Stimulated activated naive CD8-positive, alpha-beta T cell treated with anti-CD3 and anti-CD28 coated beads, Interleukin-15, Interleukin-2, amounts not matched to agents 100 ng/mL and 50 ng/mL, for 24 hours (primary cell): Measurements from ENCODE around the gene MIEF2.
"Not testable (repeated sequence)": the region's sequence is repeated elsewhere in the genome, so short reads cannot be mapped to it uniquely, and the experiment has no call there.

ENCODE experiments used
- H3K27ac Mint-ChIP-seq: one replicate; pipeline ENCODE4 v1.8.0; 2021; ENCODE audit warnings: mild to moderate bottlenecking, mixed read lengths
- H3K27me3 Mint-ChIP-seq: one replicate; pipeline ENCODE4 v1.8.0; 2021; ENCODE audit warnings: mixed read lengths
- H3K36me3 Mint-ChIP-seq: one replicate; pipeline ENCODE4 v1.8.0; 2021; ENCODE audit warnings: low read depth, mixed read lengths
- H3K4me1 Mint-ChIP-seq: one replicate; pipeline ENCODE4 v1.8.0; 2021; ENCODE audit warnings: low read depth, mixed read lengths
- H3K4me3 Mint-ChIP-seq: one replicate; pipeline ENCODE4 v1.8.0; 2021; ENCODE audit warnings: mild to moderate bottlenecking, mixed read lengths
- H3K9me3 Mint-ChIP-seq: one replicate; pipeline ENCODE4 v1.8.0; 2021; ENCODE audit warnings: mixed read lengths

The MIEF2 gene

DNA sequence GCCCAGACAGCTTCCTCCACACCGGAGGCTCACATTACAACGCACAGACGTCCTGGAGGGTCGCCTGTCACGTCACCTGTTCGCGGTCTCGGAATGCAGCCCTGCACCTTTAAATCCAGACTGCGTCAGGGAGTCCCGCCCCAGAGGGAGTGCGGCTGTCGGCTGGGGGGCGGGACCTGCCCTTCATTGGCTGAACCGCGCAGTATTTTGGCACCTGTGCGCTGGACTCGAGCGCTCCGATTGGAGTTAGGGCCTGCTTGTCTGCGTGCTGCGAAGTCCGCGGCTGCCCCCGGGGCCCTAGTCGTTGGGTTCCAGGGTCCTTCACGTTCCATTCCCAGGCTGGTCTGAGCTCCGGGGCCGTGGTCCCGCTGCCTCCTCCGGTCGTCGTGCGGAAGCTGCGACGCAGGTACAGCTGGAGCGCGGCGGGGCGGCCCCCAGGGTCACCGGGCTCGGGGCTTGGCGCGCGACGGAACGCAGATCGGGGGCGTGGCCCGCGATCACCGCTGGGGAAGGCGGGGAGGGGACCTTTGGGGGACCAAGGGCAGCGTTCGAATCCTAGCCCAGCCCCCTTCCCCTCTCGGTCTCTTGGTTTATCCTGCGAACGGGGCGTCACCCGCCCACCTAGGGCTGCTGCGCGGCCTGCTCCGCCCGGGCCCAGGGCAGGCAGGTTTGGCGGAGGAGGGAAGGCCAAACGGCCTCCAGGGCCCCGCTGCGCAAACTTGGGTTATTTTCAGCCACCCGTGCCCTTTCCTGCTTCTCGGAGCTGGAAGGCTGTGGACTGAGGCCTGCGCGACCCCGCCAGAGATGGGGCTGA is at the start of gene MIEF2:
TSS of gene MIEF2 (plus strand) at position 331 of the 814 bp plus-strand sequence. CDS start 2,059 bp downstream, outside the sequence.
- peak within 1 kb of the TSS; percentile 72 for H3K27ac Mint-ChIP-seq
- H3K4me1 Mint-ChIP-seq, result peaks cover 39% of the 10 kb centered on the region
- H3K27me3 Mint-ChIP-seq, result no peaks in the 10 kb centered on the region
- H3K4me3 Mint-ChIP-seq, result peak within 1 kb of the TSS; percentile 79
- peaks cover 7% of the 10 kb centered on the region for H3K36me3 Mint-ChIP-seq
- H3K9me3 Mint-ChIP-seq, result no peaks in the 10 kb centered on the region

DNA sequence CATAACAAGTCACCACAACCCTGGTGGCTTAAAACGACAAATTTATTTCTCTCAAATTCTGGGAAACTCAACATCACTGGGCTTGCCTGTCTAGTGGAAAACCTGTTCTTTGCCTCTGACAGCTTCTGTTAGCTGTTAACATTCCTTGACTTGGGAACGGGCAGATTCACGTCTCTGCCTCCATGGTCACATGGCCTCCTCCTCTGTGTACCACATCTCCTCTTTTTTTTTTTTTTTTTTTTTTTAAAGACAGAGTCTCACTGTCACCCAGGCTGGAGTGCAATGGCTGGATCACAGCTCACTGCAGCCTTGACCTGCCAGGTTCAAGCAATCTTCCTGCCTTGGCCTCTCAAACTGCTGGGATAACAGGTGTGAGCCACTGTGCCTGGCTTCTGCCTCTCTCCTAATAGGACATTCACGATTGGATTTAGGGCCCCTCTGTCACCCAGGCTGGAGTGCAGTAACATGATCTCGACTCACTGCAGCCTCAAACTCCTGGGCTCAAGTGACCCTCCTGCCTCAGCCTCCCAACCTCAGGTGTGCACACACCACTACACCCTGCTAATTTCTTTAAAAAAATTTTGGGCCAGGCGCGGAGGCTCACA is 46.7 kb upstream of the MIEF2 start:
- H3K4me3 Mint-ChIP-seq, result no peak overlapping the region
- no peaks in the 10 kb centered on the region for H3K4me1 Mint-ChIP-seq
- no peaks in the 10 kb centered on the region for H3K9me3 Mint-ChIP-seq
- H3K36me3 Mint-ChIP-seq, result peaks cover 14% of the 10 kb centered on the region
- no peak overlapping the region for H3K27ac Mint-ChIP-seq
- H3K27me3 Mint-ChIP-seq, result no peaks in the 10 kb centered on the region

DNA sequence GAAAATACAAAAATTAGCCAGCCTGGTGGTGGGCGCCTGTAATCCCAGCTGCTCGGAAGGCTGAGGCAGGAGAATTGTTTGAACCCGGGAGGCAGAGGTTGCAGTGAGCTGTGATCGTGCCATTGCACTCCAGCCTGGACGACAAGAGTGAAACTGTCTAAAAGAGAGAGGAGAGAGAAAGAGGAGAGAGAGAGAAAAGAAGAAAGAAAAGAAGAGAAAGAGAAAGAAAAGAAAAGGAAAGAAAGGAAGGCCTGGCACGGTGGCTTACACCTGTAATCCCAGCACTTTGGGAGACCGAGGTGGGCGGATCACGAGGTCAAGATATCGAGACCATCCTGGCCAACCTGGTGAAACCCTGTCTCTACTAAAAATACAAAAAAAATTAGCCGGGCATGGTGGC is 43.6 kb upstream of the MIEF2 start:
- not testable (repeated sequence) for H3K27me3 Mint-ChIP-seq, H3K4me3 Mint-ChIP-seq, H3K36me3 Mint-ChIP-seq, H3K27ac Mint-ChIP-seq, H3K4me1 Mint-ChIP-seq, H3K9me3 Mint-ChIP-seq

DNA sequence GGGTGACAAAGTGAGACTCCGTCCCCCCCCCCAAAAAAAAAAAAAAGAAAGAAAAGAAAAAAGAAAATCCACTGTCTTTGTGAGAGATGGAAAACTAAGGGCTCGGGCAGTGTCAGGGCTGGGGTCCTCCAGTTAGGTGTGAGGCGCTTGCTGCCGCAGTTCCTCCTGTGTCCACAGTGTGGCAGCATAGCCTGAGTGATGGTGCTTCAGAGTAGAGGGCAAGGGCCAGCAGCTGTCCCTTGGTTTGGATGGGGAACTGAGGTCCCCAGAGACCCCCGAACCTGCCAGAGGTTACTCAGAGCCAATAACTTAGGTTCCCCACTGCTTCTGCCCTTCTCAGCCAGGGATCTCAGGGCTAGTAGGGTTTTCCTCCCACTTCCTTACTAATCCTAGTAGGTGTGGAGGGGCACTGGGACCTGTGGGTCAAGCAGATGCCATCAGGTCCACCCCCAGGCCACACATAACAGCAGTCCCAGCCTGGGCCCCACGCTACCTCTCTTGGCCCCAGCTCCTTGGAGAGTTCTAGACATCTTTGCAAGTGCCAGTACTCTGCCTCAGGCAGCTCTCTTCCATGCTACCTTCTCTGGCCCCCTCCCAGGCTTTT is 42.9 kb upstream of the MIEF2 start:
- Mint-ChIP-seq H3K4me1 (no peaks in the 10 kb centered on the region), H3K4me3 (no peak overlapping the region), H3K27ac (no peak overlapping the region), H3K9me3 (no peaks in the 10 kb centered on the region), H3K27me3 (no peaks in the 10 kb centered on the region), H3K36me3 (no peaks in the 10 kb centered on the region)

DNA sequence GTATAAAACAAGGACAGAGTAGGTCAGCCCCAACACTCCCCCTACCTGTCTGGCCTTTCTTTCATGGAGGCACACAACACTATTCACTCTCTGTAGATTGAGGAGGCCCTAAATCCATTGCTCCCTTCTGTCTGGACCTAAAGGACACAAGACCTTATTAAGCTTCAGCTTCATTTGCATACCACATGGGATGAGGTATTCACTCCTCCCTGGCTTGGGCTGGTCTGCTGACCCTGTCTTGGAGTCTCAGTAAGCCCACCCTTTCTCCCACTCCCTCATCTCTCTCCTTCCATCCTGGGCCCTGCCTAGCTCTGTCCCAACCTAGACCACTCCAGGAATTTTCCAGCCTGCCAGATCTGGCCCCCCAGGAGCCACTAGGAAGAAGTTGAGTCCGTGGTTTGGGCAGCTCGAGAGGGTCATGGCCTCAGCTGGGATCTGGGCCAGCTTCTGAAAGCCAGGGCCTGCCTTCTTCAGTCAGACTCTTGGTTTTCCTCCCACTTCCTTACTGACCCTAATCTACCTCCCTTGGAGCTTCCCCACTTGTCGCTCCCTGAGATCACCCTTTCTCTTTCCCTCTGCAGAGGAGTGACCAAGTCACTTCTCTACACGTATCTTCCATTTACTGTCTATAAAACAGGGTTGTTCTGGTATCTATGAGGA is 41.6 kb upstream of the MIEF2 start:
- no peaks in the 10 kb centered on the region for H3K9me3 Mint-ChIP-seq

GRCh38 chr17:18224053-18224386 is 36.4 kb upstream of the MIEF2 start:
- no peaks in the 10 kb centered on the region for H3K9me3 Mint-ChIP-seq
- H3K4me1 Mint-ChIP-seq, result peaks cover 19% of the 10 kb centered on the region
- H3K27ac Mint-ChIP-seq, result no peak overlapping the region
- no peaks in the 10 kb centered on the region for H3K36me3 Mint-ChIP-seq
- no peaks in the 10 kb centered on the region for H3K27me3 Mint-ChIP-seq
- no peak overlapping the region for H3K4me3 Mint-ChIP-seq

More for the DNA sequence above, 41.6 kb upstream of the MIEF2 start:
- no peaks in the 10 kb centered on the region for H3K4me1 Mint-ChIP-seq
- no peaks in the 10 kb centered on the region for H3K36me3 Mint-ChIP-seq
- no peak overlapping the region for H3K4me3 Mint-ChIP-seq
- H3K27ac Mint-ChIP-seq, result no peak overlapping the region
- H3K27me3 Mint-ChIP-seq, result no peaks in the 10 kb centered on the region

DNA sequence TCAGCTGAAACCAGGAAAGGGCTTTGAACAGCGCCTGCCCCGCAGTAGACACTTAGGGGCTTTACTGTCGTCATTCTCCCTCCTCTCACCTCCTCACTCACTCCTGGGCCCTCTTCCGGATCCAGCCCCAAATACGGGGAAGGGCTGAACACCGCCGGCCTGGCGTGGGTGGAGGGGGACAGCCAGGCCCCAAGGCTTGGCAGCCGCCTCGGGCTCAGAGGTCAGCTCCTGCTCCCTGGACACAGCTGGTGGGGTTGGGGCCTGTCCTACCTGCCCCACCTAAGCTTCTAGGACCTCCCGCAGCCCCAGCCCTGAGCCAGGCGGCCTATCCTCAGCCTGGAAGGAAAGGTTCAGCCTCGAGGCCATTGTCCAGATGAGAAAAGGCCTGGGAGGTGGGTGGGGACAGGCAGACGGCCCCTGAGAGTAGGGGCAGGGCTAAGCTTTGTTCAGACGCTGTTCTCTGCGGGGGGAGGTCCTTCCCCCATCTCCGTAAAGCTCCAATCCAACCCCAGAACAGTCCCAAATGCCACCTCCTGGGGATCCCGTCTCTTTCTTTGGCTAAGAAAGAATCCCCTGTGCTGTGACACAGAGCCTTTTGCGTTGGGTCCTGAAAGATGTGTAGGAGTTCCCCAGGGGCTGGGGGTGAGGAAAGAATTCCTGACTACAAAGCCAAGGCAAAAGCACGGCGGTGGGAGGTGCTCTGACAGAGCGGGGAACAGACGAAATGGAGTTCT is 35.9 kb upstream of the MIEF2 start:
- no peaks in the 10 kb centered on the region for H3K9me3 Mint-ChIP-seq
- H3K4me1 Mint-ChIP-seq, result peaks cover 19% of the 10 kb centered on the region
- H3K27ac Mint-ChIP-seq, result peak overlapping the region; percentile 36
- H3K27me3 Mint-ChIP-seq, result no peaks in the 10 kb centered on the region
- H3K4me3 Mint-ChIP-seq, result peak overlapping the region; percentile 74
- H3K36me3 Mint-ChIP-seq, result no peaks in the 10 kb centered on the region

DNA sequence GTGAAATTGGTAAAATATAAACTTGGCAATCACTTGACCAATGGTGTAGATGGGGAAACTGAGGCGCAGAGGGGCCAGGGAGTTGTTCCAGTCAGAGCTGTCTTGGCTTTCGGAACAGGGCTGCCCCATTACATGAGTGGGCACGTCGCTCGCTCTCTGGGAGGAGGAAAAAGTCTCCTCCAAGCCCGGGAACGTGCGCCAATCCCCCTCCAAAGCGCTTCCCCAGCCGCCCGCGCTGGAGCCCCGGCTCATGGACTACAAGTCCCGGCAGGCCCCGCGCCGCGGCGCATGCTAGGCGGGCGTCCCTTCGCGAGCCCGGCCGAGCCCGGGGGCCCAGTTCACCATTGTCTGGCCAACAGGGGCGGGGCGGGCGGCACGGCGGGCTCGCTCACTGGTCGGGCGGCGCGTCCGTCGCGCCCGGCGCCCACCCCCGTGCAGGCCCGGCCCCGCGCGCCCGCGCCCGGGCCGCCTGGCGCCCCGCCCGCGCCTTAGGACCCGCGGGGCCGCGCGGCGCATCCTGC is 35.3 kb upstream of the MIEF2 start, which contains the start of gene LLGL1:
TSS of gene LLGL1 (plus strand) at position 515 of the 521 bp plus-strand sequence. CDS start 48 bp downstream, outside the sequence.
- H3K27me3 Mint-ChIP-seq, result no peaks in the 10 kb centered on the region
- H3K4me1 Mint-ChIP-seq, result peaks cover 19% of the 10 kb centered on the region
- no peaks in the 10 kb centered on the region for H3K9me3 Mint-ChIP-seq

GRCh38 chr17:18225642-18226283 is 34.7 kb upstream of the MIEF2 start:
- H3K4me1 Mint-ChIP-seq, result peaks cover 19% of the 10 kb centered on the region
- H3K27me3 Mint-ChIP-seq, result no peaks in the 10 kb centered on the region
- H3K27ac Mint-ChIP-seq, result peak overlapping the region; percentile 96
- no peaks in the 10 kb centered on the region for H3K36me3 Mint-ChIP-seq
- H3K4me3 Mint-ChIP-seq, result peak overlapping the region; percentile 97
- no peaks in the 10 kb centered on the region for H3K9me3 Mint-ChIP-seq

More for the DNA sequence above, 35.3 kb upstream of the MIEF2 start, which contains the start of gene LLGL1:
- H3K36me3 Mint-ChIP-seq, result no peaks in the 10 kb centered on the region
- peak within 1 kb of the TSS; percentile 96 for H3K27ac Mint-ChIP-seq
- H3K4me3 Mint-ChIP-seq, result peak within 1 kb of the TSS; percentile 97

GRCh38 chr17:18226284-18226945 is 34.0 kb upstream of the MIEF2 start:
- Mint-ChIP-seq H3K9me3 (no peaks in the 10 kb centered on the region), H3K27ac (peak overlapping the region; percentile 96), H3K36me3 (no peaks in the 10 kb centered on the region), H3K4me1 (peaks cover 19% of the 10 kb centered on the region), H3K27me3 (no peaks in the 10 kb centered on the region), H3K4me3 (peak overlapping the region; percentile 97)

DNA sequence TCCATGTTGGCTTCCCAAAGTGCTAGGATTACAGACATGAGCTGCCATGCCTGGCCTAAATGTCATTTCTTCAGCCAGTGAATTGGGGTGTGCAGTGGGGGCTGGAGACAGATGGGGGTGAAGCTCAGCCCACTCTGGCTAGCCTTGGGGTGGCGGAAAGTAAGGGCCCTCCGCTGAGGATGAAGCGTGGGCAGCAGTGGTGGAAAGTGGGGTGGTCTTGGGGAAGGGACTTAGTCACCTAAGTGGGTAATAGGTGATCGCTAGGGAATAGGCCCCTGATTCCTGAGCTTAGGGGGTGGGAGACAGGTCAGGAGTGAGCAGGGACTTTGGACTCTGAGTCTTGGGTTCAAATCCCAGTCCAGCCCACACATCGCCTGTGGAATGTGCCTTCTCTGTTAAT is 32.8 kb upstream of the MIEF2 start:
- Mint-ChIP-seq H3K27ac (peak overlapping the region; percentile 40), H3K27me3 (no peaks in the 10 kb centered on the region), H3K4me1 (peaks cover 19% of the 10 kb centered on the region)

GRCh38 chr17:18228176-18228682 is 32.2 kb upstream of the MIEF2 start:
- Mint-ChIP-seq H3K4me3 (no peak overlapping the region), H3K27me3 (no peaks in the 10 kb centered on the region), H3K27ac (no peak overlapping the region), H3K4me1 (peaks cover 19% of the 10 kb centered on the region), H3K9me3 (no peaks in the 10 kb centered on the region), H3K36me3 (no peaks in the 10 kb centered on the region)

More for the DNA sequence above, 32.8 kb upstream of the MIEF2 start:
- H3K9me3 Mint-ChIP-seq, result no peaks in the 10 kb centered on the region
- H3K4me3 Mint-ChIP-seq, result no peak overlapping the region
- H3K36me3 Mint-ChIP-seq, result no peaks in the 10 kb centered on the region

GRCh38 chr17:18229254-18229653 is 31.2 kb upstream of the MIEF2 start:
- Mint-ChIP-seq H3K27ac (no peak overlapping the region), H3K4me1 (peaks cover 19% of the 10 kb centered on the region), H3K4me3 (no peak overlapping the region), H3K36me3 (no peaks in the 10 kb centered on the region), H3K27me3 (no peaks in the 10 kb centered on the region), H3K9me3 (no peaks in the 10 kb centered on the region)
